Measurements from ENCODE around the gene GTF3C5.
"Not testable (repeated sequence)": the region's sequence is repeated elsewhere in the genome, so short reads cannot be mapped to it uniquely, and the experiment has no call there.

DNA sequence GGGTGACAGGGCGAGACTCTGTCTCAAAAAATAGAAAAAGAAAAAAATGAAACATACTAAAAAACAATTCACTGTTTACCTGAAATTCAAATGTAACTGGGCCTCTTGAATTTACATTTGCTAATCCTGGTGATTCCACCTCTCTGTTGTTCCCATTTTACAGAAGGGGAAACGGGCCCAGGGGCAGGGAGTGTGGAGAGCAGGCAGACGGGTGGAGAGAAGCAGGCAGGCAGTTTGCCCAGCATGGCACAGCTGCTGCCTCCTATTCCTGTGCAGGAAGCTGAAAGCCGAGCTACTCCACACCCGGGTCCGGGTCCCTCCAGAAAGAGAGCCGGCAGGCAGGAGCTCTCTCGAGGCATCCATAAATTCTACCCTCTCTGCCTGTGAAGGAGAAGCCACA is 31.8 kb downstream of the GTF3C5 start:
- TF ChIP-seq, protein P1, sequence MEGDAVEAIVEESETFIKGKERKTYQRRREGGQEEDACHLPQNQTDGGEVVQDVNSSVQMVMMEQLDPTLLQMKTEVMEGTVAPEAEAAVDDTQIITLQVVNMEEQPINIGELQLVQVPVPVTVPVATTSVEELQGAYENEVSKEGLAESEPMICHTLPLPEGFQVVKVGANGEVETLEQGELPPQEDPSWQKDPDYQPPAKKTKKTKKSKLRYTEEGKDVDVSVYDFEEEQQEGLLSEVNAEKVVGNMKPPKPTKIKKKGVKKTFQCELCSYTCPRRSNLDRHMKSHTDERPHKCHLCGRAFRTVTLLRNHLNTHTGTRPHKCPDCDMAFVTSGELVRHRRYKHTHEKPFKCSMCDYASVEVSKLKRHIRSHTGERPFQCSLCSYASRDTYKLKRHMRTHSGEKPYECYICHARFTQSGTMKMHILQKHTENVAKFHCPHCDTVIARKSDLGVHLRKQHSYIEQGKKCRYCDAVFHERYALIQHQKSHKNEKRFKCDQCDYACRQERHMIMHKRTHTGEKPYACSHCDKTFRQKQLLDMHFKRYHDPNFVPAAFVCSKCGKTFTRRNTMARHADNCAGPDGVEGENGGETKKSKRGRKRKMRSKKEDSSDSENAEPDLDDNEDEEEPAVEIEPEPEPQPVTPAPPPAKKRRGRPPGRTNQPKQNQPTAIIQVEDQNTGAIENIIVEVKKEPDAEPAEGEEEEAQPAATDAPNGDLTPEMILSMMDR (IDR thresholded peaks at IDR 0.05; ENCODE audit: low read depth, low read length, poor library complexity, severe bottlenecking) = not testable (repeated sequence)
- not testable (repeated sequence) for TF ChIP-seq EZH2phosphoT487 (IDR thresholded peaks at IDR 0.05; ENCODE audit: borderline replicate concordance, low read length)

All from DOHH2 (cell line).